H1 (cell line): ENCODE results near the gene CRISPLD2. TPM values are rescaled to one million over a fixed set of nuclear protein-coding genes. Genes with fewer than 3 reads are reported as not detected.

Source experiments
- CTCF ChIA-PET: fragments of 300-600 bp; sonication (Branson Sonifier 250); formaldehyde crosslinking; loops from one replicate; lab custom pipeline; 2021; ENCODE audit not compliant: partially characterized antibody; lab: Charles Lee
- POLR2A ChIA-PET: fragments of 300-600 bp; sonication (Branson Sonifier 250); formaldehyde crosslinking; loops from one replicate; lab custom pipeline; 2021; ENCODE audit warnings: inconsistent platforms; ENCODE audit not compliant: partially characterized antibody; lab: Charles Lee
- DNase-seq, 2 experiments: peaks; one replicate each; pipeline versions ENCODE4 v3.0.0 to v3.0.0-alpha.2; 2010 to 2022; ENCODE audit warnings: low spot score in 2 of 2, low read depth in 1 of 2, mixed read lengths in 1 of 2
- FAIRE-seq: peaks from 2 replicates; lab custom pipeline; 2011; peaks lifted over from hg19 to GRCh38; lab: Jason Lieb, UNC
- H2AFZ ChIP-seq: 2 replicates; pipeline ENCODE4 v1.8.1; 2012; ENCODE audit warnings: low read length, inconsistent platforms
- H2AK5ac ChIP-seq: 2 replicates; pipeline ENCODE4 v1.6.1; 2013; ENCODE audit warnings: low read depth, low read length
- H2BK120ac ChIP-seq: replicated peaks from 2 replicates; pipeline ENCODE3; 2013; ENCODE audit warnings: low read depth, low read length, inconsistent platforms
- H2BK12ac ChIP-seq: 2 replicates; pipeline ENCODE4 v1.6.1; 2013; ENCODE audit warnings: low read depth, low read length
- H2BK15ac ChIP-seq: 2 replicates; pipeline ENCODE4 v1.6.1; 2013; ENCODE audit warnings: low read length
- H2BK20ac ChIP-seq: 2 replicates; pipeline ENCODE4 v1.6.1; 2013; ENCODE audit warnings: low read length
- H2BK5ac ChIP-seq: 2 replicates; pipeline ENCODE4 v1.6.1; 2013; ENCODE audit warnings: low read depth, low read length
- H3K14ac ChIP-seq: 2 replicates; pipeline ENCODE4 v1.6.1; 2013; ENCODE audit warnings: inconsistent platforms; ENCODE audit not compliant: insufficient read length
- H3K18ac ChIP-seq: 2 replicates; pipeline ENCODE4 v1.6.1; 2013; ENCODE audit warnings: low read length; ENCODE audit errors: extremely low read depth
- H3K23ac ChIP-seq: 2 replicates; pipeline ENCODE4 v1.6.1; 2013; ENCODE audit warnings: inconsistent platforms; ENCODE audit not compliant: insufficient read length
- H3K23me2 ChIP-seq: 2 replicates; pipeline ENCODE4 v1.6.1; 2013; ENCODE audit warnings: low read depth, low read length
- H3K27ac ChIP-seq: 2 replicates; pipeline ENCODE4 v1.6.1; 2011; ENCODE audit warnings: low read depth, low read length, inconsistent platforms
- H3K27me3 ChIP-seq, 4 experiments: replicated peaks in 1 of 4; 1 replicate in 1 of 4; 2 replicates in 3 of 4; pipeline versions ENCODE4 v1.6.1 to v1.8.1; 2011 to 2013; ENCODE audit warnings: low read length in 3 of 4, mild to moderate bottlenecking in 3 of 4, inconsistent platforms in 2 of 4, mixed read lengths in 2 of 4, moderate library complexity in 1 of 4; ENCODE audit not compliant: control insufficient read depth in 3 of 4, insufficient read depth in 3 of 4; ENCODE audit errors: extremely low read depth in 1 of 4
- H3K36me3 ChIP-seq, 4 experiments: 2 replicates each; pipeline versions ENCODE4 v1.6.1 to v1.8.1; 2011 to 2013; ENCODE audit warnings: mild to moderate bottlenecking in 4 of 4, low read length in 3 of 4, moderate library complexity in 2 of 4, control low read depth in 1 of 4, inconsistent platforms in 1 of 4; ENCODE audit not compliant: insufficient read depth in 4 of 4, control insufficient read depth in 2 of 4
- H3K4ac ChIP-seq: replicated peaks from 2 replicates; pipeline ENCODE3; 2013; ENCODE audit warnings: low read length, low read depth, mixed read lengths, inconsistent platforms; ENCODE audit not compliant: insufficient read length
- H3K4me1 ChIP-seq, 4 experiments: replicated peaks in 1 of 4; 1 replicate in 1 of 4; 2 replicates in 3 of 4; pipeline versions ENCODE4 v1.6.1 to v1.8.1; 2011 to 2013; ENCODE audit warnings: low read length in 3 of 4, inconsistent platforms in 2 of 4, mixed read lengths in 1 of 4; ENCODE audit not compliant: insufficient read depth in 4 of 4, control insufficient read depth in 3 of 4
- H3K4me2 ChIP-seq, 2 experiments: 2 replicates each; pipeline versions ENCODE4 v1.6.1 to v1.8.1; 2011 to 2013; ENCODE audit warnings: low read depth in 2 of 2, low read length in 2 of 2, control low read depth in 1 of 2, inconsistent platforms in 1 of 2, mild to moderate bottlenecking in 1 of 2; ENCODE audit not compliant: insufficient read depth in 1 of 2
- H3K4me3 ChIP-seq, 4 experiments: fragments of 200-600, 300-600 bp in 1 of 4; sonication (generic), shearing (Covaris generic), sonication (Bioruptor Twin) in 1 of 4; 2 replicates each; pipeline versions ENCODE4 v1.5.1 to v1.8.1; 2011 to 2016; ENCODE audit warnings: low read length in 4 of 4, low read depth in 3 of 4, control low read depth in 2 of 4, inconsistent platforms in 2 of 4, mild to moderate bottlenecking in 2 of 4, mixed read lengths in 1 of 4, moderate library complexity in 1 of 4; ENCODE audit not compliant: insufficient read depth in 2 of 4; ENCODE audit errors: extremely low read depth in 1 of 4
- H3K56ac ChIP-seq: replicated peaks from 2 replicates; pipeline ENCODE3; 2013; ENCODE audit warnings: low read depth, mild to moderate bottlenecking, mixed read lengths, low read length, inconsistent platforms; ENCODE audit not compliant: insufficient read length
- H3K79me1 ChIP-seq: 2 replicates; pipeline ENCODE4 v1.6.1; 2013; ENCODE audit warnings: low read depth, low read length, control low read depth
- H3K79me2 ChIP-seq, 2 experiments: 2 replicates each; pipeline versions ENCODE4 v1.6.1 to v1.8.1; 2012 to 2013; ENCODE audit warnings: low read length in 2 of 2, mild to moderate bottlenecking in 2 of 2, inconsistent platforms in 1 of 2; ENCODE audit not compliant: insufficient read depth in 2 of 2, control insufficient read depth in 1 of 2
- H3K9ac ChIP-seq, 4 experiments: replicated peaks in 1 of 4; 1 replicate in 1 of 4; 2 replicates in 3 of 4; pipeline versions ENCODE4 v1.6.1 to v1.8.1; 2011 to 2013; ENCODE audit warnings: low read depth in 3 of 4, low read length in 3 of 4, control low read depth in 2 of 4, mild to moderate bottlenecking in 2 of 4, moderate library complexity in 2 of 4, inconsistent platforms in 1 of 4; ENCODE audit errors: extremely low read depth in 1 of 4
- H3K9me3 ChIP-seq, 2 experiments: 2 replicates each; pipeline versions ENCODE4 v1.6.1 to v1.8.1; 2012 to 2013; ENCODE audit warnings: mild to moderate bottlenecking in 2 of 2, moderate library complexity in 2 of 2, control low read depth in 1 of 2, inconsistent platforms in 1 of 2, low read depth in 1 of 2, low read length in 1 of 2, mixed read lengths in 1 of 2; ENCODE audit not compliant: insufficient read depth in 2 of 2
- H4K20me1 ChIP-seq, 2 experiments: replicated peaks in 1 of 2; 2 replicates each; pipeline versions ENCODE3 to v1.8.1; 2011 to 2013; ENCODE audit warnings: inconsistent platforms in 2 of 2, low read length in 2 of 2, mild to moderate bottlenecking in 1 of 2; ENCODE audit not compliant: insufficient read depth in 2 of 2, control insufficient read depth in 1 of 2
- H4K5ac ChIP-seq: 2 replicates; pipeline ENCODE4 v1.6.1; 2013; ENCODE audit warnings: low read length, low read depth, mixed read lengths, inconsistent platforms; ENCODE audit not compliant: insufficient read length
- H4K8ac ChIP-seq: 2 replicates; pipeline ENCODE4 v1.8.0; 2013; ENCODE audit warnings: mild to moderate bottlenecking, moderate library complexity, low read length, inconsistent platforms; ENCODE audit not compliant: insufficient read depth; ENCODE audit errors: extremely low read depth
- H4K91ac ChIP-seq: replicated peaks from 2 replicates; pipeline ENCODE3; 2013; ENCODE audit warnings: low read length, mixed read lengths, inconsistent platforms; ENCODE audit not compliant: insufficient read length
- EP300 ChIP-seq, 2 experiments: IDR thresholded peaks; 1 replicate in 1 of 2; 2 replicates in 1 of 2; pipeline ENCODE4 v1.6.1; 2011 to 2012; ENCODE audit warnings: low read depth in 2 of 2, low read length in 2 of 2, mild to moderate bottlenecking in 2 of 2, borderline replicate concordance in 1 of 2, inconsistent platforms in 1 of 2, moderate library complexity in 1 of 2
- JUN ChIP-seq: IDR thresholded peaks from 2 replicates; pipeline ENCODE4 v1.6.1; 2011; ENCODE audit warnings: low read depth, mild to moderate bottlenecking, improper control_type of control experiment, low read length
- JUND ChIP-seq: IDR thresholded peaks from 2 replicates; pipeline ENCODE4 v1.6.1; 2011; ENCODE audit warnings: mild to moderate bottlenecking, improper control_type of control experiment, low read length
- KDM4A ChIP-seq: IDR thresholded peaks from one replicate; pipeline ENCODE4 v1.7.1; 2012; ENCODE audit warnings: low read depth, mild to moderate bottlenecking, moderate library complexity, low read length, inconsistent platforms; ENCODE audit not compliant: severe bottlenecking
- PHF8 ChIP-seq: fragments of 200-600 bp; sonication (generic); conservative IDR thresholded peaks from 2 replicates; pipeline ENCODE4 v1.7.1; 2012; ENCODE audit warnings: low read depth, mild to moderate bottlenecking, inconsistent platforms, low read length, moderate library complexity
- POLR2A ChIP-seq, 2 experiments: IDR thresholded peaks; 1 replicate in 1 of 2; 2 replicates in 1 of 2; pipeline ENCODE4 v1.6.1; 2011; ENCODE audit warnings: low read depth in 2 of 2, low read length in 2 of 2, mild to moderate bottlenecking in 2 of 2; ENCODE audit errors: control extremely low read depth in 1 of 2
- RBBP5 ChIP-seq: IDR thresholded peaks from 2 replicates; pipeline ENCODE4 v1.7.1; 2012; ENCODE audit warnings: low read depth, mild to moderate bottlenecking, inconsistent platforms, low read length, moderate library complexity, borderline replicate concordance
- RFX5 ChIP-seq: IDR thresholded peaks from 2 replicates; pipeline ENCODE4 v1.6.1; 2011; ENCODE audit warnings: low read depth, low read length, improper control_type of control experiment, borderline replicate concordance
- TBP ChIP-seq: IDR thresholded peaks from 2 replicates; pipeline ENCODE4 v1.6.1; 2011; ENCODE audit warnings: low read depth, low read length, improper control_type of control experiment
- USF2 ChIP-seq: IDR thresholded peaks from 2 replicates; pipeline ENCODE4 v1.6.1; 2011; ENCODE audit warnings: low read length, improper control_type of control experiment
- WGBS, 2 experiments: shearing (Covaris generic) in 1 of 2; methylation state at CpG; one replicate each; pipeline versions ENCODE4 v1.1.6 to v1.1.7; 2013 to 2015; ENCODE audit warnings: low lambda C conversion rate in 2 of 2, mixed read lengths in 2 of 2, inconsistent platforms in 1 of 2, low coverage in 1 of 2, missing lambda C conversion rate in 1 of 2; ENCODE audit not compliant: insufficient replicate concordance in 2 of 2, insufficient coverage in 1 of 2, insufficient read length in 1 of 2; ENCODE audit errors: extremely low coverage in 1 of 2, missing lambda C conversion rate in 1 of 2; 5-methylcytosine and 5-hydroxymethylcytosine counted together
- polyA plus RNA-seq, 7 experiments: library from polyadenylated mRNA; depleted of rRNA in 3 of 7; stranded (reverse) in 5 of 7; unstranded in 2 of 7; fragments of >200 nt in 5 of 7; fragments of 200-250 nt in 2 of 7; gene quantifications; 1 replicate in 5 of 7; 2 replicates in 1 of 7; 4 replicates in 1 of 7; pipeline versions ENCODE4 v1.2.1 to v1.2.3, GENCODE V29; 2011 to 2013; ENCODE audit warnings: missing spikeins in 2 of 7, mixed read lengths in 2 of 7
- total RNA-seq: library from RNA; stranded (reverse); fragmentation: NEBNext Ultra II Directional; extraction: Animal tissue kit (Norgen Biotek cat#: 25700); gene quantifications from 2 replicates; pipeline ENCODE4 v1.2.1, GENCODE V29; 2021

Gene CRISPLD2
- total and polyA plus RNA-seq, 2 of the 8 experiments (the other 6 are each of a cell fraction or from before 2014, with no cell fraction given): 2.7 to 5.1 TPM

- H2BK15ac ChIP-seq: no peak overlapping the region
- peaks cover 0 to 2% (median 0%) of the 10 kb centered on the region in 4 experiments; a peak in 2 of 7 replicates for H3K4me1 ChIP-seq
- no peak overlapping the region for H3K4me2 ChIP-seq
- no peak overlapping the region for H2BK20ac ChIP-seq
- WGBS, 2 experiments: 88% methylated on average over 6 of the region's 6 CpGs; no CpG with 5 or more reads in 1 of the 2 experiments
- H3K23ac ChIP-seq: no peak overlapping the region
- H3K79me1 ChIP-seq: no peaks in the 10 kb centered on the region
- H2BK5ac ChIP-seq: no peak overlapping the region
- H3K14ac ChIP-seq: no peak overlapping the region
- no peak overlapping the region for H3K56ac ChIP-seq
- DNase-seq: no peak
- H3K27ac ChIP-seq: no peak overlapping the region
- POLR2A ChIA-PET: interaction anchor here (1.0 to 1.6 kb wide), 2 partner anchors 13 to 41 kb away, joined by 3 read pairs; no protein-coding TSS in a partner anchor
- H3K9me3 ChIP-seq: no peaks in the 10 kb centered on the region
- no peaks in the 10 kb centered on the region for H3K23me2 ChIP-seq
- H4K8ac ChIP-seq: no peak overlapping the region
- no peak overlapping the region for H3K18ac ChIP-seq
- H2BK12ac ChIP-seq: no peak overlapping the region
- H4K20me1 ChIP-seq: no peaks in the 10 kb centered on the region
- H3K4ac ChIP-seq: no peak overlapping the region
- H3K9ac ChIP-seq: no peak overlapping the region
- CTCF ChIA-PET: interaction anchor here (1.0 to 1.7 kb wide), 3 partner anchors 103 to 158 kb away, joined by 3 to 4 read pairs (median 3); no protein-coding TSS in a partner anchor
- no peak overlapping the region for H2BK120ac ChIP-seq
- TF ChIP-seq JUND: no peak
- TF ChIP-seq JUN: no peak
- TF ChIP-seq RFX5: no peak
- TF ChIP-seq POLR2A (IDR thresholded peaks at IDR 0.05; ENCODE audit: control extremely low read depth in 1 of 2, low read depth in 2 of 2, low read length in 2 of 2): no peak
- no peak for TF ChIP-seq TBP
- no peak for TF ChIP-seq KDM4A
- no peak for TF ChIP-seq EP300 (IDR thresholded peaks at IDR 0.05; ENCODE audit: borderline replicate concordance in 1 of 2, low read depth in 2 of 2, low read length in 2 of 2)
- TF ChIP-seq USF2: no peak
- no peak for TF ChIP-seq PHF8
- TF ChIP-seq RBBP5: no peak
- TF ChIP-seq, all 59 proteins: peak for 0
- no peaks in the 10 kb centered on the region for H3K79me2 ChIP-seq
- H3K27me3 ChIP-seq: no peaks in the 10 kb centered on the region
- no peak overlapping the region for H4K91ac ChIP-seq
- H3K36me3 ChIP-seq: no peaks in the 10 kb centered on the region
- no peak overlapping the region for H2AK5ac ChIP-seq
- FAIRE-seq: no peak
- H4K5ac ChIP-seq: no peak overlapping the region
- H2AFZ ChIP-seq: no peak overlapping the region
- H3K4me3 ChIP-seq: no peak overlapping the region
Measured at GRCh38 chr16:84794186-84794585, 25.6 kb upstream of the CRISPLD2 start.
